Heart right ventricle (tissue), 16 donors: ENCODE results near the gene PLB1. TPM values are rescaled to one million over a fixed set of nuclear protein-coding genes. Genes with fewer than 3 reads are reported as not detected.
A peak's percentile ranks its signal among the peaks of the same experiment; 100 is the strongest.

Source experiments
- ATAC-seq, 8 donors: fragments of 200-7000 bp; cut with Tn5 transposase; one replicate each; pipeline ENCODE4 v1.9.1; 2020; ENCODE audit warnings: mild to moderate bottlenecking in 8 of 8, moderate library complexity in 8 of 8, moderate number of reproducible peaks in 1 of 8
- DNase-seq, 2 donors: peaks; one replicate each; pipeline ENCODE4 v3.0.0-alpha.2; 2020
- H3K27ac ChIP-seq, 10 donors: fragments of 200-600 bp; sonication (generic) in 2 of 10; one replicate each; pipeline versions ENCODE4 v1.5.0 to v1.8.0; 2020 to 2022; ENCODE audit warnings: mild to moderate bottlenecking in 3 of 10
- H3K27me3 ChIP-seq, 7 donors: fragments of 200-600 bp; one replicate each; pipeline ENCODE4 v1.8.0; 2021 to 2022; ENCODE audit warnings: mild to moderate bottlenecking in 2 of 7
- H3K36me3 ChIP-seq, 9 donors: fragments of 200-600 bp; sonication (generic) in 1 of 9; one replicate each; pipeline versions ENCODE4 v1.5.0 to v1.8.0; 2020 to 2022; ENCODE audit warnings: mild to moderate bottlenecking in 2 of 9
- H3K4me1 ChIP-seq, 9 donors: fragments of 200-600 bp; sonication (generic) in 1 of 9; one replicate each; pipeline versions ENCODE4 v1.5.0 to v1.8.0; 2020 to 2022; ENCODE audit warnings: mild to moderate bottlenecking in 4 of 9
- H3K4me3 ChIP-seq, 10 donors: fragments of 200-600 bp; sonication (generic) in 2 of 10; one replicate each; pipeline versions ENCODE4 v1.5.0 to v1.8.0; 2020 to 2022; ENCODE audit warnings: mild to moderate bottlenecking in 7 of 10, moderate library complexity in 2 of 10
- H3K9me3 ChIP-seq, 11 donors: fragments of 200-600 bp in 10 of 11; sonication (generic) in 2 of 11; one replicate each; pipeline versions ENCODE4 v1.5.0 to v1.8.0; 2013 to 2022; ENCODE audit warnings: mild to moderate bottlenecking in 2 of 11, control low read depth in 1 of 11, moderate library complexity in 1 of 11
- CTCF ChIP-seq, 9 donors: fragments of 200-600 bp; sonication (generic) in 2 of 9; IDR thresholded peaks; one replicate each; pipeline versions ENCODE4 v1.5.0 to v1.8.0; 2021 to 2022; ENCODE audit warnings: antibody characterized with exemption in 9 of 9, mild to moderate bottlenecking in 5 of 9, moderate library complexity in 1 of 9
- WGBS, 2 donors: extraction: QIAGEN DNeasy Blood & Tissue Kit; methylation state at CpG; one replicate each; pipeline ENCODE4 v1.1.7; 2013; ENCODE audit warnings: inconsistent platforms in 1 of 2; 5-methylcytosine and 5-hydroxymethylcytosine counted together
- intact Hi-C, 10 donors: fragments of 100-400 bp; cut with DNase I; formaldehyde crosslinking; loops; one replicate each; pipeline versions ENCODE4 v1.11.1 to v1.14.2; 2022
- polyA plus RNA-seq, 2 donors: library from polyadenylated mRNA; stranded (reverse); fragments of 200-250 nt; gene quantifications; one replicate each; pipeline ENCODE4 v1.2.3, GENCODE V29; 2013
- total RNA-seq, 10 donors: library from RNA; stranded (reverse); fragmentation: NEBNext Ultra II Directional in 3 of 10; extraction: Animal tissue kit (Norgen Biotek cat#: 25700) in 3 of 10; gene quantifications; one replicate each; pipeline versions ENCODE4 v1.2.1 to v1.2.4, GENCODE V29; 2021 to 2023
- donor health status: Arrhythmogenic right ventricular cardiomyopathy.
- donor health status: ischemic (EF 13 %, LVEDD 7.1; RV severe dilation, severe dysfunction).
- donor health status: healthy with polysubstance abuse.
- donor health status: DM: no; HTN: yes; CAD: no.
- donor health status: DM: no; HTN: no; CAD: no.
- donor health status: ischemic (EF 25% LVEDD 6.9; RV normal size, moderate dysfunction).
- donor health status: ischemic (EF 25% LVEDD 5.7; RV mildly dilated, moderate dysfunction).
- donor health status: healthy.
- donor health status: DM: yes; HTN: yes; CAD: no.
- donor health status: Ischemic cardiomyopathy.
- donor health status: ischemic (EF 35%, LVEDD 5.7; RV mildly dilated, moderate dysfunction).
- donor health status: nonischemic (EF 11% LVEDD 7.7; RV severe dilation, severe dysfunction).
- donor health status: DM: yes; HTN: yes; CAD: no.
- donor health status: PGD.
- donor health status: ischemic (EF 29% LVEDD 5.4; RV normal size, mild dysfunction).
- donor health status: nonischemic (EF 23%, LVEDD 6.1; RV moderate dilation, normal function).

PLB1 gene
- total and polyA plus RNA-seq, 12 donors: 0.34 to 6.1 (median 1.4) TPM

- DNase-seq (no peak), ATAC-seq (no peak)
- no peak for TF ChIP-seq CTCF (IDR thresholded peaks at IDR 0.05)
- Histone ChIP-seq H3K4me1 (peaks cover 0 to 26% (median 0%) of the 10 kb centered on the region in 9 donors), H3K27me3 (no peaks in the 10 kb centered on the region), H3K9me3 (peaks cover 0 to 19% (median 0%) of the 10 kb centered on the region in 11 donors), H3K36me3 (no peaks in the 10 kb centered on the region), H3K4me3 (no peak overlapping the region), H3K27ac (peak overlapping the region in 1 of 10 donors; percentile 84)
- intact Hi-C loops: no loop called here
- WGBS, 2 donors: 79 to 86% methylated on average over 6 of the region's 6 CpGs
Observed at GRCh38 chr2:28463211-28463816, 32.5 kb upstream of the PLB1 start.

- Histone ChIP-seq H3K27me3 (no peaks in the 10 kb centered on the region), H3K4me3 (no peak overlapping the region), H3K4me1 (peaks cover 0 to 27% (median 0%) of the 10 kb centered on the region in 9 donors), H3K36me3 (no peaks in the 10 kb centered on the region), H3K27ac (peak overlapping the region in 1 of 10 donors; percentile 84), H3K9me3 (peaks cover 0 to 19% (median 0%) of the 10 kb centered on the region in 11 donors)
- intact Hi-C loops: no loop called here
- no peak for TF ChIP-seq CTCF (IDR thresholded peaks at IDR 0.05)
- 84 to 89% methylated on average over 4 of the region's 4 CpGs for WGBS, 2 donors
- ATAC-seq (no peak), DNase-seq (no peak)
Observed at GRCh38 chr2:28463893-28464292, 32.0 kb upstream of the PLB1 start.

- ATAC-seq (no peak), DNase-seq (no peak)
- H3K27me3 ChIP-seq: no peaks in the 10 kb centered on the region
- no peak overlapping the region for H3K4me3 ChIP-seq
- intact Hi-C loops: no loop called here
- H3K9me3 ChIP-seq: peaks cover 0 to 19% (median 0%) of the 10 kb centered on the region in 11 donors
- H3K4me1 ChIP-seq: peaks cover 0 to 42% (median 0%) of the 10 kb centered on the region in 9 donors
- no peak for TF ChIP-seq CTCF (IDR thresholded peaks at IDR 0.05)
- peak overlapping the region in 1 of 10 donors; percentile 84 for H3K27ac ChIP-seq
- H3K36me3 ChIP-seq: no peaks in the 10 kb centered on the region
- WGBS, 2 donors: 63 to 71% methylated on average over 8 of the region's 8 CpGs
Observed at GRCh38 chr2:28465148-28465885, 30.5 kb upstream of the PLB1 start.

GRCh38 chr2:28469304-28469703, 26.6 kb upstream of the PLB1 start:
- no peak for TF ChIP-seq CTCF (IDR thresholded peaks at IDR 0.05)
- Histone ChIP-seq H3K27ac (peak overlapping the region in 1 of 10 donors; percentile 33), H3K36me3 (no peaks in the 10 kb centered on the region), H3K4me1 (peaks cover 0 to 38% (median 0%) of the 10 kb centered on the region in 9 donors), H3K27me3 (no peaks in the 10 kb centered on the region), H3K9me3 (no peaks in the 10 kb centered on the region), H3K4me3 (no peak overlapping the region)
- DNase-seq (no peak), ATAC-seq (peak in 2 of 8 donors; percentile 24 to 34)
- intact Hi-C loops: no loop called here
